ENCODE measurements around the gene TACC2.
"Not testable (repeated sequence)": the region's sequence is repeated elsewhere in the genome, so short reads cannot be mapped to it uniquely, and the experiment has no call there.

Gene TACC2

GRCh38 chr10:122066337-122066939 is 77.5 kb downstream of the TACC2 start:
- not testable (repeated sequence) for FAIRE-seq

- FAIRE-seq, result no peak
Observed at GRCh38 chr10:122068844-122069243, 79.9 kb downstream of the TACC2 start.

GRCh38 chr10:122072491-122072890 is 83.5 kb downstream of the TACC2 start:
- no peak for FAIRE-seq

GRCh38 chr10:122073508-122073907 is 84.5 kb downstream of the TACC2 start:
- no peak for FAIRE-seq

- FAIRE-seq, result no peak
Observed at GRCh38 chr10:122075171-122075570, 86.2 kb downstream of the TACC2 start.

- FAIRE-seq, result not testable (repeated sequence)
Observed at GRCh38 chr10:122075876-122076275, 86.9 kb downstream of the TACC2 start.

- FAIRE-seq, result no peak
Observed at GRCh38 chr10:122077311-122077875, 88.4 kb downstream of the TACC2 start.

- no peak for FAIRE-seq
Observed at GRCh38 chr10:122078326-122078725, 89.4 kb downstream of the TACC2 start.

GRCh38 chr10:122078965-122079795 is 90.2 kb downstream of the TACC2 start:
- FAIRE-seq, result no peak

GRCh38 chr10:122082616-122083477 is 93.9 kb downstream of the TACC2 start:
- no peak for FAIRE-seq

GRCh38 chr10:122083478-122084025 is 94.6 kb downstream of the TACC2 start:
- FAIRE-seq, result no peak

- FAIRE-seq, result no peak
Observed at GRCh38 chr10:122084286-122085041, 95.5 kb downstream of the TACC2 start.

- no peak for FAIRE-seq
Observed at GRCh38 chr10:122085423-122085911, 96.5 kb downstream of the TACC2 start.

GRCh38 chr10:122086416-122087240 is 97.7 kb downstream of the TACC2 start:
- no peak for FAIRE-seq

GRCh38 chr10:122087436-122087835 is 98.5 kb downstream of the TACC2 start:
- no peak for FAIRE-seq

- no peak for FAIRE-seq
Observed at GRCh38 chr10:122089311-122090017, 100.5 kb downstream of the TACC2 start.

GRCh38 chr10:122091722-122092121 is 102.8 kb downstream of the TACC2 start:
- no peak for FAIRE-seq

- FAIRE-seq, result no peak
Observed at GRCh38 chr10:122093076-122093475, 104.1 kb downstream of the TACC2 start.

- not testable (repeated sequence) for FAIRE-seq
Observed at GRCh38 chr10:122096181-122096580, 107.2 kb downstream of the TACC2 start.

- FAIRE-seq, result no peak
Observed at GRCh38 chr10:122096705-122097104, 107.7 kb downstream of the TACC2 start.
